Measurements from ENCODE around the gene UNC45A.
A peak's percentile ranks its signal among the peaks of the same experiment; 100 is the strongest.

Gene UNC45A

GRCh38 chr15:90991587-90992285 lies 56.7 kb downstream of the UNC45A start:
- ChIA-PET CTCF (interaction anchor here (1.6 kb wide), 1 partner anchor 41 kb away, joined by 4 read pairs; no protein-coding TSS in a partner anchor), POLR2A (no interaction called here)
- no peak for TF ChIP-seq CTCF (IDR thresholded peaks at IDR 0.05; ENCODE audit: control extremely low read depth, extremely low read depth, low read depth, missing control alignments)
- no peak for DNase-seq (ENCODE audit: extremely low spot score)

GRCh38 chr15:90994059-90994416 lies 59.0 kb downstream of the UNC45A start:
- no peak for TF ChIP-seq CTCF (IDR thresholded peaks at IDR 0.05; ENCODE audit: control extremely low read depth, extremely low read depth, low read depth, missing control alignments)
- CTCF ChIA-PET: interaction anchor here (1.0 to 1.2 kb wide), 2 partner anchors 11 to 61 kb away, joined by 3 read pairs; no protein-coding TSS in a partner anchor
- POLR2A ChIA-PET: interaction anchor here (0.7 kb wide), 1 partner anchor 1148 kb away, joined by 3 read pairs; no protein-coding TSS in a partner anchor
- peak; percentile 34 for DNase-seq (ENCODE audit: extremely low spot score)

- TF ChIP-seq CTCF (IDR thresholded peaks at IDR 0.05; ENCODE audit: control extremely low read depth, extremely low read depth, low read depth, missing control alignments): no peak
- POLR2A ChIA-PET: interaction anchor here (0.7 kb wide), 1 partner anchor 1148 kb away, joined by 3 read pairs; no protein-coding TSS in a partner anchor
- peak; percentile 100 for DNase-seq (ENCODE audit: extremely low spot score)
- CTCF ChIA-PET: interaction anchor here (1.0 to 1.2 kb wide), 2 partner anchors 12 to 62 kb away, joined by 3 read pairs; no protein-coding TSS in a partner anchor
Measured at GRCh38 chr15:90994417-90995311, 59.6 kb downstream of the UNC45A start, which contains the start of gene PRC1. Gene PRC1, minus strand, starts transcription at chr15:90994535. Its CDS starts 118 bp downstream, at chr15:90994417.

- POLR2A ChIA-PET: no interaction called here
- no peak for DNase-seq (ENCODE audit: extremely low spot score)
Measured at GRCh38 chr15:90998737-90999136, 63.7 kb downstream of the UNC45A start.

GRCh38 chr15:91001209-91001608 lies 66.1 kb downstream of the UNC45A start:
- POLR2A ChIA-PET: no interaction called here
- TF ChIP-seq CTCF (IDR thresholded peaks at IDR 0.05; ENCODE audit: control extremely low read depth, extremely low read depth, low read depth, missing control alignments): no peak
- DNase-seq (ENCODE audit: extremely low spot score): no peak
- CTCF ChIA-PET: interaction anchor here (1.5 kb wide), 1 partner anchor 32 kb away, joined by 4 read pairs; no protein-coding TSS in a partner anchor

More at GRCh38 chr15:90998737-90999136, 63.7 kb downstream of the UNC45A start:
- TF ChIP-seq CTCF (IDR thresholded peaks at IDR 0.05; ENCODE audit: control extremely low read depth, extremely low read depth, low read depth, missing control alignments): no peak
- CTCF ChIA-PET: interaction anchor here (1.7 kb wide), 1 partner anchor 12 kb away, joined by 7 read pairs; no protein-coding TSS in a partner anchor

All from GM10248 (cell line).